ENCODE data around the gene PPP2R3C. TPM values are rescaled to one million over a fixed set of nuclear protein-coding genes. Genes with fewer than 3 reads are reported as not detected.

PPP2R3C gene
- total RNA-seq, 1 donor, result 51.1 TPM

DNA sequence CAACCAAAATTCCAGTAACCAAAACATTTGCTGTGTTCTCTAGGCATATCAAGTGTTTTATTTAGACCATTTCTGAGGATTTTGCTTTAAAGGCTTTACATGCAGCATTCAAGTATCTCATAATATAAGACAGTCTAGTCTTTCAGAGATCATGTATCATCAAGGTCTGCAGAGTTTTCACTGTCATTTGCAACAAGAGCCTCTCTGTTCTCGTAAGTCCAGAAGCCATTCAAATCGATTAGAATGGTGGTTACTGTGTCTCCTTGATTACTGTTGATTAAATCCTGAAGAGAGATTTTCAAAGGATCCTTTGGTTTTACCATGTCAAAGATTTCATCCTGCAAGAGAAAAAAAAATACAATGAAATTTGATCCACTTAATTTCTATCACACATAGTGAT is 36.3 kb downstream of the PPP2R3C start:
- DNase-seq (ENCODE audit: low read depth), result no peak
- TF ChIP-seq, protein P1, sequence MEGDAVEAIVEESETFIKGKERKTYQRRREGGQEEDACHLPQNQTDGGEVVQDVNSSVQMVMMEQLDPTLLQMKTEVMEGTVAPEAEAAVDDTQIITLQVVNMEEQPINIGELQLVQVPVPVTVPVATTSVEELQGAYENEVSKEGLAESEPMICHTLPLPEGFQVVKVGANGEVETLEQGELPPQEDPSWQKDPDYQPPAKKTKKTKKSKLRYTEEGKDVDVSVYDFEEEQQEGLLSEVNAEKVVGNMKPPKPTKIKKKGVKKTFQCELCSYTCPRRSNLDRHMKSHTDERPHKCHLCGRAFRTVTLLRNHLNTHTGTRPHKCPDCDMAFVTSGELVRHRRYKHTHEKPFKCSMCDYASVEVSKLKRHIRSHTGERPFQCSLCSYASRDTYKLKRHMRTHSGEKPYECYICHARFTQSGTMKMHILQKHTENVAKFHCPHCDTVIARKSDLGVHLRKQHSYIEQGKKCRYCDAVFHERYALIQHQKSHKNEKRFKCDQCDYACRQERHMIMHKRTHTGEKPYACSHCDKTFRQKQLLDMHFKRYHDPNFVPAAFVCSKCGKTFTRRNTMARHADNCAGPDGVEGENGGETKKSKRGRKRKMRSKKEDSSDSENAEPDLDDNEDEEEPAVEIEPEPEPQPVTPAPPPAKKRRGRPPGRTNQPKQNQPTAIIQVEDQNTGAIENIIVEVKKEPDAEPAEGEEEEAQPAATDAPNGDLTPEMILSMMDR (IDR thresholded peaks at IDR 0.05; ENCODE audit: insufficient read depth, low read length), result no peak
- no peak overlapping the region for H3K4me3 ChIP-seq (ENCODE audit: low read depth, low read length)

DNA sequence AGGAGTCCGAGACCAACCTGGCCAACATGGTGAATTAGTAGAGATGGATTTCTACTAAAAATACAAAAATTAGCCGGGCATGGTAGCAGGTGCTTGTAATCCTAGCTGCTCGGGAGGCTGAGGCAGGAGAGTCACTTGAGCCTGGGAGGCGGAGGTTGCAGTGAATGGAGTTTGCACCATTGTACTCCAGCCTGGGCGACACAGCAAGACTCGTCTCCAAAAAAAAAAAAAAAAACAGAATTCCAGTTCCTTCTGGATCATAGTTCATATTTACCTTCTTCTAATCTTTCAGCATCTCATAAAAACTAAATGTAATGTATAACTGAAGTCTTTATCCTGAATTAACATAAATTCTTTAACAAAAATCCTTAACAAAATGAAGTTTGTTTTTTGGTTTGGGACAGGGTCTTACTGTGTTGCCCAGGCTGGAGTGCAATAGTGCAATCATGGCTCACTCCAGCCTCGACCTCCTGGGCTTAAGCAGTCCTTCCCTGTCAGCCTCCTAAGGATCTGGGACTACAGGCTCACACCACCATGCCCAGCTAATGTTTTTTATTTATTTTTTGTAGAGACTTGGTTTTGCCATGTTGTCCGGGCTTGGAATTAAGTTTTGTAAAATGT is 38.1 kb downstream of the PPP2R3C start:
- TF ChIP-seq, protein P1 (IDR thresholded peaks at IDR 0.05; ENCODE audit: insufficient read depth, low read length), result no peak
- H3K4me3 ChIP-seq (ENCODE audit: low read depth, low read length), result no peak overlapping the region
- DNase-seq (ENCODE audit: low read depth), result no peak

DNA sequence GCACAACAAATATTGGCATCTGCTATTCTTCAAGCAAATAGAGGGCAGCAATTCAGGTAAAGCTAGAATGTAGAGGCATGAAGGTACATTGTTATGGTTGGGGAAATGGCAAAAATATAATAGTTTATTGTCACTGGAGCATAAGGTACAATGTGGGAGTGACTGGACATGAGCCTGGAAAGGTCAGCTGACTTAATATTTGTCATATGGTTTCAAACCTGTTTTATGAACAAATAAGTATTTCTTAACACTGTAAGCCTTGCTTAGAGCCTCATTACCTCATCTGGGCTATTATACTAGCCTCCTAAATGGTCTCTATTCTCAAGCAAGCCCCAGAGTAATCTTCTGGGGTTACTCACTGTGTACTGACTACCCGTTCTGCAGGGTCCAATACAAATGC is 42.0 kb downstream of the PPP2R3C start:
- no peak overlapping the region for H3K4me3 ChIP-seq (ENCODE audit: low read depth, low read length)
- no peak for DNase-seq (ENCODE audit: low read depth)
- TF ChIP-seq, protein P1 (IDR thresholded peaks at IDR 0.05; ENCODE audit: insufficient read depth, low read length), result no peak

DNA sequence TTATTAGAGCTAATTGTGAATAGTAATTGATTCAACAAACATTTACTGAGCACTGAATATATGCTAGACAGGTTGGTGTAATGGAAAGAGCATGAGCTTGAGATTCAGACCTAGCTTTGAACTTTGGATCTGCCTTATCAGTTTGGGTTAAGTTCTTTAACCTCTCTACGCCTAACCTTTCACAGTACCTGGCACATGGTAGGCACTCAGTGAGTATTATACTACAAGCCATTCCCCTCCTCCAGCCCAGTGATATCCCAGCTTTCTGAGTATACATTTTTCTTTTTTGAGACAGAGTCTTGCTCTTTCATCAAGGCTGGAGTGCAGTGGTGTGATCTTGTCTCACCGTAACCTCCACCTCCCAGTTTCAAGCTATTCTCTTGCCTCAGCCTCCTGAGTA is 43.7 kb downstream of the PPP2R3C start:
- TF ChIP-seq, protein P1 (IDR thresholded peaks at IDR 0.05; ENCODE audit: insufficient read depth, low read length), result no peak

DNA sequence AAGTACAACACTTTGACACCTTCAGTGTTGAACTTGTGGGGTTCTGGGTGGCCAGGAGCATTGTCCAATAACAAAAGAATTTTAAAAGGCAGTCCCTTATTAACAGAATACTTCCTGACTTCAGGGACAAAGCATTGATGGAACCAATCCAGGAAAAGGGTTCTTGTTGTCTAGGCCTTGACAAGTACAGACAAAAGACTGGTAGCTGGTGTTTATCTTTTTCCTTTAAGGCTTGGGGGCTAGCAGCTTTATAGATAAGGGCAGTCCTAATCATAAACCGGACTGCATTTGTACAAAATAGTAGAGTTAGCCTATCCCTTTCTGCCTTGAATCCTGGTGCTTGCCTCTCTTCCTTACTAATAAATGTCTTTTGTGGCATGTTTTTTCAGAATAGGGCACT is 48.3 kb downstream of the PPP2R3C start:
- no peak for DNase-seq (ENCODE audit: low read depth)
- TF ChIP-seq, protein P1 (IDR thresholded peaks at IDR 0.05; ENCODE audit: insufficient read depth, low read length), result no peak
- no peak overlapping the region for H3K4me3 ChIP-seq (ENCODE audit: low read depth, low read length)

More for the DNA sequence above, 43.7 kb downstream of the PPP2R3C start:
- DNase-seq (ENCODE audit: low read depth), result no peak
- no peak overlapping the region for H3K4me3 ChIP-seq (ENCODE audit: low read depth, low read length)

DNA sequence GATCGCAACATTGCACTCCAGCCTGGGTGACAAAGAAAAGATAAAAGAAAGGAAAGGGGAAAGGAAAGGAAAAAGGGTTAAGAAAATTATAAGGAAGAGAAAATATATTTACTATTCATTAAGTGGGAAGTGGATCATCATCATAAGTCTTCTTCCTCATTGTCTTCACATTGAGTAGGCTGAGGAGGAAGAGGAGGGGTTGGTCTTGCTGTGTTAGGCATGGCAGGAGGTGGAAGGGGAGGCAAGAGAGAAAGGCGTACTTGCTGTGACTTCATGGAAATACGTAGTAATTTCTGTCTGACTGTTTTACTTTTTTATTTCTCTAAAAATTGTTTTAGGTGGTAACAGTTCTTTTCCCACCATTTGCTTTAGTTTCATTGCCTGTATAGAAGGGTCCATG is 49.6 kb downstream of the PPP2R3C start:
- no peak overlapping the region for H3K4me3 ChIP-seq (ENCODE audit: low read depth, low read length)
- no peak for DNase-seq (ENCODE audit: low read depth)
- TF ChIP-seq, protein P1 (IDR thresholded peaks at IDR 0.05; ENCODE audit: insufficient read depth, low read length), result no peak
